Adrenal gland (tissue), 5 donors: ENCODE results near the gene IQSEC3.

Experiments used
- CTCF ChIP-seq, 6 experiments: fragments of 450-650 bp in 4 of 6; fragments of 200-600 bp in 2 of 6; sonication (generic) in 1 of 6; IDR thresholded peaks; 1 replicate in 5 of 6; 2 replicates in 1 of 6; pipeline versions ENCODE4 v1.5.1 to v1.8.0; 2016 to 2021; ENCODE audit warnings: antibody characterized with exemption in 6 of 6, mild to moderate bottlenecking in 2 of 6, moderate library complexity in 1 of 6
- POLR2A ChIP-seq, 2 donors: fragments of 450-650 bp; IDR thresholded peaks; one replicate each; pipeline ENCODE4 v1.6.1; 2017; ENCODE audit warnings: antibody characterized with exemption in 2 of 2, mild to moderate bottlenecking in 2 of 2, moderate library complexity in 1 of 2
- donor health status: DM: no; HTN: no; CAD: no.

- TF ChIP-seq POLR2A (IDR thresholded peaks at IDR 0.05) (no peak), CTCF (IDR thresholded peaks at IDR 0.05) (no peak)
Measured at GRCh38 chr12:166425-167075, 100.0 kb downstream of the IQSEC3 start.
